ENCODE data around the gene ABHD16B.

Gene ABHD16B

GRCh38 chr20:63836458-63837344 is 24.6 kb upstream of the ABHD16B start:
- Histone ChIP-seq H2BK120ac (ENCODE audit: low read depth, low read length) (no peak overlapping the region), H3K18ac (ENCODE audit: low read length) (no peak overlapping the region), H4K5ac (ENCODE audit: low read length) (no peak overlapping the region), H2BK15ac (replicated peaks; ENCODE audit: low read depth) (no peak overlapping the region), H3K27me3 (ENCODE audit: insufficient read depth, low read length, poor library complexity) (no peaks in the 10 kb centered on the region), H3K4me2 (ENCODE audit: low read length) (no peak overlapping the region), H3K79me2 (ENCODE audit: control insufficient read depth, insufficient read depth, low read length) (no peaks in the 10 kb centered on the region), H3K36me3 (ENCODE audit: control insufficient read depth, insufficient read depth, low read length) (no peaks in the 10 kb centered on the region), H3K27ac (ENCODE audit: low read depth, low read length) (no peak overlapping the region), H2BK5ac (ENCODE audit: low read length) (no peak overlapping the region), H3K4me3 (ENCODE audit: low read length) (no peak overlapping the region), H3K79me1 (ENCODE audit: low read length) (no peaks in the 10 kb centered on the region), H3K9ac (ENCODE audit: low read length) (no peak overlapping the region), H3K56ac (ENCODE audit: low read length) (no peak overlapping the region), H2AK5ac (ENCODE audit: low read length) (no peak overlapping the region), H3K4ac (ENCODE audit: low read depth, low read length) (no peak overlapping the region), H4K8ac (ENCODE audit: low read depth, low read length) (no peak overlapping the region), H3K23ac (ENCODE audit: low read length) (no peak overlapping the region), H3K4me1 (ENCODE audit: control insufficient read depth, low read depth, low read length) (peaks cover 5% of the 10 kb centered on the region)
- DNase-seq, result no peak
- no CpG with 5 or more reads among the region's 27 CpGs for WGBS (ENCODE audit: extremely low coverage, insufficient coverage, low lambda C conversion rate)

DNA sequence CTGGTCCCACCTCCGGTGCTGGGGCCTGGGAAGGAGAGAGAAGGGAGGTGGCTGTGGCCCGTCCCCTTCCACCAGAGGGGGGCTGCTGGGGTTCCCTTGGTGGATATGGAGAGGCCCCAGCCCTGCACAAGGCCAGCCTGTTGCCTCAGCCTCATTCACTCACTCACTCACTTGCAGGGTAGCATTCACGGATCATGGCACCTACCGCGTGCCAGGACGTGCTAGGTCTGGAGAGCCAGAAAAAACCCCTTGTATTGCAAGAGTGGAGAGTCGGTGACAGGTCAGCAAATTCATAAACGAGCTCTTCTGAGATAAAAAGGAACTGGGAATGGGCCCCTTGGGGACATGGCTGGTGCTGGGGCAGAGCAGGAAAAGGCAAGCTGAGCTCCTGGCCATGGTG is 23.8 kb upstream of the ABHD16B start:
- Histone ChIP-seq H3K23ac (ENCODE audit: low read length) (no peak overlapping the region), H2BK5ac (ENCODE audit: low read length) (no peak overlapping the region), H3K4ac (ENCODE audit: low read depth, low read length) (no peak overlapping the region), H3K4me3 (ENCODE audit: low read length) (no peak overlapping the region), H3K27ac (ENCODE audit: low read depth, low read length) (no peak overlapping the region), H2BK120ac (ENCODE audit: low read depth, low read length) (no peak overlapping the region), H3K4me2 (ENCODE audit: low read length) (no peak overlapping the region), H2BK15ac (replicated peaks; ENCODE audit: low read depth) (no peak overlapping the region), H3K79me2 (ENCODE audit: control insufficient read depth, insufficient read depth, low read length) (no peaks in the 10 kb centered on the region), H4K5ac (ENCODE audit: low read length) (no peak overlapping the region), H3K18ac (ENCODE audit: low read length) (no peak overlapping the region), H3K27me3 (ENCODE audit: insufficient read depth, low read length, poor library complexity) (no peaks in the 10 kb centered on the region), H3K79me1 (ENCODE audit: low read length) (no peaks in the 10 kb centered on the region), H2AK5ac (ENCODE audit: low read length) (no peak overlapping the region), H4K8ac (ENCODE audit: low read depth, low read length) (no peak overlapping the region), H3K4me1 (ENCODE audit: control insufficient read depth, low read depth, low read length) (peaks cover 5% of the 10 kb centered on the region), H3K9ac (ENCODE audit: low read length) (no peak overlapping the region), H3K36me3 (ENCODE audit: control insufficient read depth, insufficient read depth, low read length) (no peaks in the 10 kb centered on the region), H3K56ac (ENCODE audit: low read length) (no peak overlapping the region)
- DNase-seq, result no peak
- no CpG with 5 or more reads among the region's 8 CpGs for WGBS (ENCODE audit: extremely low coverage, insufficient coverage, low lambda C conversion rate)

DNA sequence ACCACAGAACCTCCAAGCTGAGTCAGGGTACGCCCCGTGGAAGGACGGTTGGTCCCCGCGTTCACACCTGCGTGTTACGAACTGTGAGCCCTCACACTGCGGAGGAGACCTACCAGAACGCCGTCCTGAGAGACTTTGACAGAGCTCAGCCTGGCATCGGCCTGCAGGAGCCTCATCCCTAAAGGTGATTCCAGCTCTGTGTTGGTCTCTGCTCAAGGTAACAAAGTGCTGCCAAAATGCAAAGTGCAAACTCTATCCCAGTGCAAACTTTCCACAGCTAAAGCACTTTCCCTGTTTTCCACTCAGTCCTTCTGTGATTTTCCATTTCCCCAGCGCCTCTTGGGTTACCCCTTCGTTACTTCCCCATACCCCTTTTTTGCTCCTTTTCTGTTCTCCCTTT is 21.7 kb upstream of the ABHD16B start:
- Histone ChIP-seq H3K79me2 (ENCODE audit: control insufficient read depth, insufficient read depth, low read length) (no peaks in the 10 kb centered on the region), H3K4me3 (ENCODE audit: low read length) (no peak overlapping the region), H3K9ac (ENCODE audit: low read length) (no peak overlapping the region), H3K4ac (ENCODE audit: low read depth, low read length) (no peak overlapping the region), H4K8ac (ENCODE audit: low read depth, low read length) (no peak overlapping the region), H2BK15ac (replicated peaks; ENCODE audit: low read depth) (no peak overlapping the region), H3K27me3 (ENCODE audit: insufficient read depth, low read length, poor library complexity) (no peaks in the 10 kb centered on the region), H3K79me1 (ENCODE audit: low read length) (no peaks in the 10 kb centered on the region), H3K23ac (ENCODE audit: low read length) (no peak overlapping the region), H3K4me1 (ENCODE audit: control insufficient read depth, low read depth, low read length) (peaks cover 4% of the 10 kb centered on the region), H3K4me2 (ENCODE audit: low read length) (no peak overlapping the region), H3K18ac (ENCODE audit: low read length) (no peak overlapping the region), H2AK5ac (ENCODE audit: low read length) (no peak overlapping the region), H3K27ac (ENCODE audit: low read depth, low read length) (no peak overlapping the region), H2BK120ac (ENCODE audit: low read depth, low read length) (no peak overlapping the region), H3K56ac (ENCODE audit: low read length) (no peak overlapping the region), H3K36me3 (ENCODE audit: control insufficient read depth, insufficient read depth, low read length) (no peaks in the 10 kb centered on the region), H2BK5ac (ENCODE audit: low read length) (no peak overlapping the region), H4K5ac (ENCODE audit: low read length) (no peak overlapping the region)
- no peak for DNase-seq
- no CpG with 5 or more reads among the region's 13 CpGs for WGBS (ENCODE audit: extremely low coverage, insufficient coverage, low lambda C conversion rate)

GRCh38 chr20:63840405-63840828 is 20.9 kb upstream of the ABHD16B start:
- WGBS (ENCODE audit: extremely low coverage, insufficient coverage, low lambda C conversion rate), result no CpG with 5 or more reads among the region's 11 CpGs
- H3K4me1 ChIP-seq (ENCODE audit: control insufficient read depth, low read depth, low read length), result peaks cover under 1% of the 10 kb centered on the region

DNA sequence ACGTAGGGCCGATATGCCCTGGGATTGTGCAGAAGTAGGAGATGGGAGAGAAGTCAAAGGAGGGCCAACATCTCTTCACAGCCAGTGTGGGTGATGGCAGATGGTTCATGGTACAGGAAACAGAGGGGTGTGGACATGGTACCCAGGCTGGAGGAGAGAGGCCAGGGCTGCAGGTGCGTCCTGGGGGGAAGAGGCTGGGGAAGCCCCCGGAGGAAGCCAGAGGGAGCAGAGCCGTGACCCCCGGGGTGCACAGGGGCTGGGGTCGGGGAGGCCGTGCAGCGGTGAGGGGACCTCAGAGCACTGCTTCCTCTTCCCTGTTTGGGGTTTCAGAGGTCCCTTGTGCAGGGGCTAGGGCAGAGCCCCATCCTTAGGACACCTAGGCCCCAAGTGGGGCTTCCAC is 19.0 kb upstream of the ABHD16B start:
- no peak overlapping the region for H2AK5ac ChIP-seq (ENCODE audit: low read length)
- no peak overlapping the region for H4K8ac ChIP-seq (ENCODE audit: low read depth, low read length)
- no peak overlapping the region for H2BK120ac ChIP-seq (ENCODE audit: low read depth, low read length)
- no CpG with 5 or more reads among the region's 9 CpGs for WGBS (ENCODE audit: extremely low coverage, insufficient coverage, low lambda C conversion rate)
- H3K56ac ChIP-seq (ENCODE audit: low read length), result no peak overlapping the region
- no peak for DNase-seq
- no peaks in the 10 kb centered on the region for H3K79me2 ChIP-seq (ENCODE audit: control insufficient read depth, insufficient read depth, low read length)
- peaks cover 4% of the 10 kb centered on the region for H3K4me1 ChIP-seq (ENCODE audit: control insufficient read depth, low read depth, low read length)
- H3K4me2 ChIP-seq (ENCODE audit: low read length), result no peak overlapping the region
- no peak overlapping the region for H2BK15ac ChIP-seq (replicated peaks; ENCODE audit: low read depth)
- no peak overlapping the region for H3K23ac ChIP-seq (ENCODE audit: low read length)
- no peak overlapping the region for H3K27ac ChIP-seq (ENCODE audit: low read depth, low read length)
- no peaks in the 10 kb centered on the region for H3K27me3 ChIP-seq (ENCODE audit: insufficient read depth, low read length, poor library complexity)
- H3K9ac ChIP-seq (ENCODE audit: low read length), result no peak overlapping the region
- H3K4me3 ChIP-seq (ENCODE audit: low read length), result no peak overlapping the region
- H4K5ac ChIP-seq (ENCODE audit: low read length), result no peak overlapping the region
- H3K36me3 ChIP-seq (ENCODE audit: control insufficient read depth, insufficient read depth, low read length), result no peaks in the 10 kb centered on the region
- no peaks in the 10 kb centered on the region for H3K79me1 ChIP-seq (ENCODE audit: low read length)
- no peak overlapping the region for H3K18ac ChIP-seq (ENCODE audit: low read length)
- H3K4ac ChIP-seq (ENCODE audit: low read depth, low read length), result no peak overlapping the region
- no peak overlapping the region for H2BK5ac ChIP-seq (ENCODE audit: low read length)

More at GRCh38 chr20:63840405-63840828, 20.9 kb upstream of the ABHD16B start:
- Histone ChIP-seq H3K79me1 (ENCODE audit: low read length) (no peaks in the 10 kb centered on the region), H3K23ac (ENCODE audit: low read length) (no peak overlapping the region), H2BK120ac (ENCODE audit: low read depth, low read length) (no peak overlapping the region), H3K36me3 (ENCODE audit: control insufficient read depth, insufficient read depth, low read length) (no peaks in the 10 kb centered on the region), H3K4me3 (ENCODE audit: low read length) (no peak overlapping the region), H2BK15ac (replicated peaks; ENCODE audit: low read depth) (no peak overlapping the region), H3K4me2 (ENCODE audit: low read length) (no peak overlapping the region), H3K27ac (ENCODE audit: low read depth, low read length) (no peak overlapping the region), H3K79me2 (ENCODE audit: control insufficient read depth, insufficient read depth, low read length) (no peaks in the 10 kb centered on the region), H3K56ac (ENCODE audit: low read length) (peak overlapping the region; percentile 30), H2BK5ac (ENCODE audit: low read length) (no peak overlapping the region), H3K4ac (ENCODE audit: low read depth, low read length) (no peak overlapping the region), H4K5ac (ENCODE audit: low read length) (no peak overlapping the region), H4K8ac (ENCODE audit: low read depth, low read length) (no peak overlapping the region), H3K9ac (ENCODE audit: low read length) (no peak overlapping the region), H3K27me3 (ENCODE audit: insufficient read depth, low read length, poor library complexity) (no peaks in the 10 kb centered on the region), H3K18ac (ENCODE audit: low read length) (no peak overlapping the region), H2AK5ac (ENCODE audit: low read length) (no peak overlapping the region)
- DNase-seq, result no peak

DNA sequence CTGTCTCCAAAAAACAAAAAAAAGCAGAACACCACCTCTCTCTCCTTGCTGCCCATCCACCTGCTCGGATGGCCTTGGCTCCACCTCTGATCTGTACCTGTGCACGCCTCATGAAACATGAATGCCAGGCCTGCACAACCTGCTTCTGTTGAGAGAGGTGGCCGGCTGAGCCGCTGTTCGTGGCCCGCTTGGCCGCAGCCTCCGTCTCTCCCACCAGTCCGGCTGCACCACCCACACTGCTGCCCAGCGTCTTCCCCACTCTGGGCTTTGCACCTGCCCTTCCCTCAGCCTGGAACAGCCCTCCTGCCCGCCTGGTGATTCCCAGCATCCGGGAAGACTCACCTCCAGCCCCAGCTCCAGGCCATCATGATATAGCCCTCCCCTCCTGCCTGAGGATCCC is 18.1 kb upstream of the ABHD16B start:
- Histone ChIP-seq H3K4me1 (ENCODE audit: control insufficient read depth, low read depth, low read length) (peaks cover 6% of the 10 kb centered on the region), H2BK15ac (replicated peaks; ENCODE audit: low read depth) (no peak overlapping the region), H2BK120ac (ENCODE audit: low read depth, low read length) (no peak overlapping the region), H3K9ac (ENCODE audit: low read length) (no peak overlapping the region), H3K27ac (ENCODE audit: low read depth, low read length) (no peak overlapping the region), H4K8ac (ENCODE audit: low read depth, low read length) (no peak overlapping the region), H3K56ac (ENCODE audit: low read length) (no peak overlapping the region), H2BK5ac (ENCODE audit: low read length) (no peak overlapping the region), H3K23ac (ENCODE audit: low read length) (no peak overlapping the region), H3K27me3 (ENCODE audit: insufficient read depth, low read length, poor library complexity) (no peaks in the 10 kb centered on the region), H3K79me2 (ENCODE audit: control insufficient read depth, insufficient read depth, low read length) (no peaks in the 10 kb centered on the region), H2AK5ac (ENCODE audit: low read length) (no peak overlapping the region), H3K36me3 (ENCODE audit: control insufficient read depth, insufficient read depth, low read length) (no peaks in the 10 kb centered on the region), H3K4me3 (ENCODE audit: low read length) (no peak overlapping the region), H3K18ac (ENCODE audit: low read length) (no peak overlapping the region), H4K5ac (ENCODE audit: low read length) (no peak overlapping the region), H3K4me2 (ENCODE audit: low read length) (no peak overlapping the region), H3K79me1 (ENCODE audit: low read length) (no peaks in the 10 kb centered on the region), H3K4ac (ENCODE audit: low read depth, low read length) (no peak overlapping the region)
- no CpG with 5 or more reads among the region's 12 CpGs for WGBS (ENCODE audit: extremely low coverage, insufficient coverage, low lambda C conversion rate)
- no peak for DNase-seq

All from mesendoderm (in vitro differentiated cells).